Epithelial cell of esophagus (primary cell): ENCODE results near the gene DOC2A.
A peak's percentile ranks its signal among the peaks of the same experiment; 100 is the strongest.
"Not testable (repeated sequence)": the region's sequence is repeated elsewhere in the genome, so short reads cannot be mapped to it uniquely, and the experiment has no call there.

ENCODE experiments used
- DNase-seq: peaks from one replicate; pipeline ENCODE4 v3.0.0; 2010; ENCODE audit warnings: low read depth
- H3K4me3 ChIP-seq: 2 replicates; pipeline ENCODE4 v1.5.1; 2011; ENCODE audit warnings: mild to moderate bottlenecking, low read length, control low read depth
- TF ChIP-seq, protein P1 (sequence below): IDR thresholded peaks from 2 replicates; pipeline ENCODE4 v1.5.1; 2011; ENCODE audit warnings: low read depth, mild to moderate bottlenecking, low read length, control low read depth, inconsistent platforms; ENCODE audit not compliant: insufficient read depth; ENCODE audit errors: missing control alignments

DOC2A gene

DNA sequence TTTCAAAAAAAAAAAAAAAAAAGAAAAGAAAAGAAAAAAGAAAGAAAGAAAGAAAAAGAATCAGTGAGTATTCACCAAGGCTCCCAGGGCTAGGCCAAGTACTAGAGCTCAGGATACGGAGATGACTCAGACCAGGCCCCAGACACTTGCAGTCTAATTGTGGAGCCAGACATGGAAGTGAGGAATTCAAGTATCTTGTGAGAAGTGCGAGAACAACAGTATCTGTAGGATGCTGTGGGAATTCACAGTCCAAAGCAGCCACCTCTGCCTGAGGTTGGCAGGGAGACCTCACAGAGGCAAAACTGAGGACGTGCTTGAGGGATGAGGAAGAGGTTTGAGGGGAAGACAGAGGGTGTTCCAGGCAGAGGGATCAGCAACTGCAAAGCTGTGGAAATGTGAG lies 40.7 kb upstream of the DOC2A start:
- TF ChIP-seq, protein P1, sequence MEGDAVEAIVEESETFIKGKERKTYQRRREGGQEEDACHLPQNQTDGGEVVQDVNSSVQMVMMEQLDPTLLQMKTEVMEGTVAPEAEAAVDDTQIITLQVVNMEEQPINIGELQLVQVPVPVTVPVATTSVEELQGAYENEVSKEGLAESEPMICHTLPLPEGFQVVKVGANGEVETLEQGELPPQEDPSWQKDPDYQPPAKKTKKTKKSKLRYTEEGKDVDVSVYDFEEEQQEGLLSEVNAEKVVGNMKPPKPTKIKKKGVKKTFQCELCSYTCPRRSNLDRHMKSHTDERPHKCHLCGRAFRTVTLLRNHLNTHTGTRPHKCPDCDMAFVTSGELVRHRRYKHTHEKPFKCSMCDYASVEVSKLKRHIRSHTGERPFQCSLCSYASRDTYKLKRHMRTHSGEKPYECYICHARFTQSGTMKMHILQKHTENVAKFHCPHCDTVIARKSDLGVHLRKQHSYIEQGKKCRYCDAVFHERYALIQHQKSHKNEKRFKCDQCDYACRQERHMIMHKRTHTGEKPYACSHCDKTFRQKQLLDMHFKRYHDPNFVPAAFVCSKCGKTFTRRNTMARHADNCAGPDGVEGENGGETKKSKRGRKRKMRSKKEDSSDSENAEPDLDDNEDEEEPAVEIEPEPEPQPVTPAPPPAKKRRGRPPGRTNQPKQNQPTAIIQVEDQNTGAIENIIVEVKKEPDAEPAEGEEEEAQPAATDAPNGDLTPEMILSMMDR = no peak
- DNase-seq = peak; percentile 40
- H3K4me3 ChIP-seq = no peak overlapping the region

DNA sequence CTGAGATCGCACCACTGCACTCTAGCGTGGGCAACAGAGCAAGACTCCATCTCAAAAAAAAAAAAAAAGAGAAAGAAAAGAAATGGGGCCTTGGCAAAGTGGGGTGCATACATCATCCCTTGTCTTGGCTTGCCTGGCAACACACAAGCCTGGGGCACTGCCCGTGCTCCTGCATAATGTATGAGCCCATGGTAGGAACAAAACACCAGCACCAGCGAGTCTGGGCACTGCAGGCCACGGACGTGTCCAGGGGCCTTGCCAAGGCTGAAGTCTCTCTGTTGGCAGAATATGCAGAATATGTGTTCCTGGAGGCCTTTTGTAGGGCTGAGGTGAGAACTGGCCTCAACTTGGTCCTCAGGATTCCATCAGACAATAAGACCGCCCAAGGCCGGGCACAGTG lies 39.0 kb upstream of the DOC2A start:
- DNase-seq = no peak
- TF ChIP-seq, protein P1 = no peak
- H3K4me3 ChIP-seq = no peak overlapping the region

DNA sequence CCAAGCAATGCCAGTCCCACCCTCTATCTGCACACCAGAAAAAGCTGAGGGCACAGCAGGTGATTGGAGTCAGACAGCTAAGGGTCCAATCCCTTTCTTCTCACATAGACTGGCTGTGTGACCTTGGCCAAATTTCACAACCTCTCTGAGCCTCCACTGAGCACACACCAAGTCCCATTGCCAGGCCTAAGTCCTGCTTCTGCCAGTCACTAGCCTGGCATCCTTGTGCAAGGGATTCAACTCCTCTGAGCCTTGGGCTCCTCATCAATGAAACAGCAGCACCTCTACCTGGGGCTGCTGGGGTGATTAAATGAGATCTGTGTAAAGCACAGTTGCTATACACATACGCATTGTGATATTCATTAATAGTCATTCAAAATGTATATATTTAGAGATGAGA lies 35.8 kb upstream of the DOC2A start:
- TF ChIP-seq, protein P1 = no peak
- H3K4me3 ChIP-seq = no peak overlapping the region
- no peak for DNase-seq

DNA sequence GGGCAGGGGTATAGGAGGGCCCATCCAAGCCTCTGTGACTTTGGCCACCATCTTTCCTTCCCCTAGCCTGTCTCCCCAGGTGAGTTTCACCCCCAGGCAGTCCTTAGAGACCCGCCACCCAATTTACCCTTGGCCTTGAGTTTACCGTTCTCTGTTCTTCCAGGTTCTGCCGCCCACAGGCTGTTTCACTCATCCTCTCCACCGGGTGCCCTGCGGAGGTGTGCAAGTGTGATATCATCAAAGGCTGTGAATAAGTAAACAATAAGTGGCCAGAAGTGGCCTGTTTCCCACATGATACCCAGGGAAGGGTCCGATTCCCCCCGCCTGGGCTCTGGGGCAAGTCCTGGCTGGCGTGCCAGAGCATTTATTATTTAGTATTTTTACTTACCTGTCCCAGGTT lies 35.4 kb upstream of the DOC2A start:
- TF ChIP-seq, protein P1 = no peak
- no peak overlapping the region for H3K4me3 ChIP-seq
- no peak for DNase-seq

DNA sequence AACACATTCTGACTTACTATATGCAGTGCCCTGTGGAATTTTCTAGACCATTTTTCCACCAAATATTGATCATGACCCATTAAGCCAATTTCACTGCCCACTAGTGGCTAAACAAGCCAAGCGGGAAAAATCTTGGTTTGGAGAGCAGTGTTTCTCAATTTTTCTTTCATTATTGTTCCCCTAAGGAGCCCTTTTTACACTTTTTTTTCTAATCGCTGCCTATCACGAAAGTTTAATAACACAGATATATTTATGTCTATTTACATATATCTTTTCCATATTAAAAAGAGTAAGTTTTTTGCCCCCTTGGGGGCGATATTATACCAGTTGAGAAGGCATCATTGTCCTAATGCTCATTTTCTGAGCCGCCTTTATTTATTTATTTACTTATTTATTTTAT lies 31.0 kb upstream of the DOC2A start:
- H3K4me3 ChIP-seq = no peak overlapping the region
- peak; percentile 31 for DNase-seq
- TF ChIP-seq, protein P1 = peak; percentile 36

DNA sequence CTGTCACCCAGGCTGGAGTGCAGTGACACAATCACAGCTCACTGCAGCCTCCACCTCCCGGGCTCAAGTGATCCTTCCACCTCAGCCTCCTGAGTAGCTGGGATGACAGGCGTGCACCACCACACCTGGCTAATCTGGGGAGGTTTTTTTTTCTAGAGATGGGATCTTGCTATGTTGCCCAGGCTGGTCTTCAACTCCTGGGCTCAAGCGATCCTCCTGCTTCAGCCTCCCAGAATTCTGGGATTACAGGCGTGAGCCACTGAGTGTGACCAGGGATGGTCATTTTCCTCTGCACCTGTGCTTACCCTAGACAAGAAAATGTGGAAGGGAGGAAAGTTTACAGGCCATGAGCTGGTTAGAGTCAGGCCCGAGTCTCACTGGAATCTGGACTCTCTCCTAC lies 29.9 kb upstream of the DOC2A start:
- not testable (repeated sequence) for DNase-seq

DNA sequence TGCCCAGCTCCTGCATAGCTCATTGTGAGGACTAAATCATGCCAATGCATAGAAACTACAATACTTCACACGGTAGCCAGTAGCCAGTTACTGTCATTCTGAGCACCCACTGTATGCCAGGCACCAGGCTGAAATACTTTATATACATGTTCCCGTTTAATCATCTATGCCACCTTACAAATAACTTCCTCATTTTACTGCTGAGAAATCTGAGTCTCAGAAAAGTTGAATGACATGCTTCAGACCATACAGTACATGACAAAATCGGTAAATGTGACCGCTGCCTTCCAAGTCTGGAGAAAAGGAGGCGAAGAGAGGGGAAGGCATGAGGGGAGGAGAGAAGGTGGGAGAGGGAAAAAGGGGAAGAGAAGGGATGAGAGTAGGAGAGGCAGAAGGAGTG lies 29.4 kb upstream of the DOC2A start:
- no peak for DNase-seq
- TF ChIP-seq, protein P1 = no peak
- no peak overlapping the region for H3K4me3 ChIP-seq

More for the DNA sequence above, 29.9 kb upstream of the DOC2A start:
- not testable (repeated sequence) for H3K4me3 ChIP-seq

DNA sequence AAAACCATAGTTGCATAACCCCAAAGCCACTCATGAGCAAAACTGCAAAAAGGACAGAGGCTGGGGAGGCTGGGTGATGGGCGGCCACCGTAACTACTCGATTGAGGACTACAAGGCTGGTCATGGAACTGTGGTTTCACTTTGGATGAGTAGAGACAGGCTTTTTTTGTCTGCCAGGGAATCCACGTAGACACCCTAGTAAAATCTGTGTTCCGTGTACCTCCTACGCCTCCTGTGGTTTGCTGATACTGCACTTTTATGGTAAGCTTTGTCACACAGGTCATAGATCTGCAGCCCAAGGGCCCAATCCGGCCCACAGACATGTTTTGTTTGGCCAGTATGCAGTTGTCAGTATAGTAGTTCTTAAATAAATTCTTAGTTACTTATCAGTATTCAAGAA lies 22.4 kb upstream of the DOC2A start:
- DNase-seq = no peak
- H3K4me3 ChIP-seq = no peak overlapping the region
- TF ChIP-seq, protein P1 = no peak
